Heart right ventricle (tissue), 16 donors: ENCODE measurements around the gene CD302. TPM values are rescaled to one million over a fixed set of nuclear protein-coding genes. Genes with fewer than 3 reads are reported as not detected.

Experiments used
- ATAC-seq, 8 donors: fragments of 200-7000 bp; cut with Tn5 transposase; one replicate each; pipeline ENCODE4 v1.9.1; 2020; ENCODE audit warnings: mild to moderate bottlenecking in 8 of 8, moderate library complexity in 8 of 8, moderate number of reproducible peaks in 1 of 8
- DNase-seq, 2 donors: peaks; one replicate each; pipeline ENCODE4 v3.0.0-alpha.2; 2020
- H3K27ac ChIP-seq, 10 donors: fragments of 200-600 bp; sonication (generic) in 2 of 10; one replicate each; pipeline versions ENCODE4 v1.5.0 to v1.8.0; 2020 to 2022; ENCODE audit warnings: mild to moderate bottlenecking in 3 of 10
- H3K27me3 ChIP-seq, 7 donors: fragments of 200-600 bp; one replicate each; pipeline ENCODE4 v1.8.0; 2021 to 2022; ENCODE audit warnings: mild to moderate bottlenecking in 2 of 7
- H3K36me3 ChIP-seq, 9 donors: fragments of 200-600 bp; sonication (generic) in 1 of 9; one replicate each; pipeline versions ENCODE4 v1.5.0 to v1.8.0; 2020 to 2022; ENCODE audit warnings: mild to moderate bottlenecking in 2 of 9
- H3K4me1 ChIP-seq, 9 donors: fragments of 200-600 bp; sonication (generic) in 1 of 9; one replicate each; pipeline versions ENCODE4 v1.5.0 to v1.8.0; 2020 to 2022; ENCODE audit warnings: mild to moderate bottlenecking in 4 of 9
- H3K4me3 ChIP-seq, 10 donors: fragments of 200-600 bp; sonication (generic) in 2 of 10; one replicate each; pipeline versions ENCODE4 v1.5.0 to v1.8.0; 2020 to 2022; ENCODE audit warnings: mild to moderate bottlenecking in 7 of 10, moderate library complexity in 2 of 10
- H3K9me3 ChIP-seq, 11 donors: fragments of 200-600 bp in 10 of 11; sonication (generic) in 2 of 11; one replicate each; pipeline versions ENCODE4 v1.5.0 to v1.8.0; 2013 to 2022; ENCODE audit warnings: mild to moderate bottlenecking in 2 of 11, control low read depth in 1 of 11, moderate library complexity in 1 of 11
- CTCF ChIP-seq, 9 donors: fragments of 200-600 bp; sonication (generic) in 2 of 9; IDR thresholded peaks; one replicate each; pipeline versions ENCODE4 v1.5.0 to v1.8.0; 2021 to 2022; ENCODE audit warnings: antibody characterized with exemption in 9 of 9, mild to moderate bottlenecking in 5 of 9, moderate library complexity in 1 of 9
- WGBS, 2 donors: extraction: QIAGEN DNeasy Blood & Tissue Kit; methylation state at CpG; one replicate each; pipeline ENCODE4 v1.1.7; 2013; ENCODE audit warnings: inconsistent platforms in 1 of 2; 5-methylcytosine and 5-hydroxymethylcytosine counted together
- intact Hi-C, 10 donors: fragments of 100-400 bp; cut with DNase I; formaldehyde crosslinking; loops; one replicate each; pipeline versions ENCODE4 v1.11.1 to v1.14.2; 2022
- polyA plus RNA-seq, 2 donors: library from polyadenylated mRNA; stranded (reverse); fragments of 200-250 nt; gene quantifications; one replicate each; pipeline ENCODE4 v1.2.3, GENCODE V29; 2013
- total RNA-seq, 10 donors: library from RNA; stranded (reverse); fragmentation: NEBNext Ultra II Directional in 3 of 10; extraction: Animal tissue kit (Norgen Biotek cat#: 25700) in 3 of 10; gene quantifications; one replicate each; pipeline versions ENCODE4 v1.2.1 to v1.2.4, GENCODE V29; 2021 to 2023
- donor health status: Arrhythmogenic right ventricular cardiomyopathy.
- donor health status: ischemic (EF 13 %, LVEDD 7.1; RV severe dilation, severe dysfunction).
- donor health status: healthy with polysubstance abuse.
- donor health status: DM: no; HTN: yes; CAD: no.
- donor health status: DM: no; HTN: no; CAD: no.
- donor health status: ischemic (EF 25% LVEDD 6.9; RV normal size, moderate dysfunction).
- donor health status: ischemic (EF 25% LVEDD 5.7; RV mildly dilated, moderate dysfunction).
- donor health status: healthy.
- donor health status: DM: yes; HTN: yes; CAD: no.
- donor health status: Ischemic cardiomyopathy.
- donor health status: ischemic (EF 35%, LVEDD 5.7; RV mildly dilated, moderate dysfunction).
- donor health status: nonischemic (EF 11% LVEDD 7.7; RV severe dilation, severe dysfunction).
- donor health status: DM: yes; HTN: yes; CAD: no.
- donor health status: PGD.
- donor health status: ischemic (EF 29% LVEDD 5.4; RV normal size, mild dysfunction).
- donor health status: nonischemic (EF 23%, LVEDD 6.1; RV moderate dilation, normal function).

Gene CD302
- total and polyA plus RNA-seq, 12 donors: 5.8 to 25.2 (median 12.8) TPM

- DNase-seq: no peak
- ATAC-seq: no peak
- Histone ChIP-seq H3K27me3 (no peaks in the 10 kb centered on the region), H3K4me1 (peaks cover 0 to 40% (median 17%) of the 10 kb centered on the region in 9 donors), H3K36me3 (peaks cover 0 to 100% (median 33%) of the 10 kb centered on the region in 9 donors), H3K27ac (peak overlapping the region in 1 of 10 donors; percentile 0), H3K9me3 (no peaks in the 10 kb centered on the region), H3K4me3 (no peak overlapping the region)
- intact Hi-C loops: no loop called here
- TF ChIP-seq CTCF (IDR thresholded peaks at IDR 0.05): no peak
Observed at GRCh38 chr2:159760326-159760725, 37.7 kb downstream of the CD302 start.

GRCh38 chr2:159759577-159759976, 38.4 kb downstream of the CD302 start:
- 81 to 85% methylated on average over 3 of the region's 3 CpGs for WGBS, 2 donors
- Histone ChIP-seq H3K27me3 (no peaks in the 10 kb centered on the region), H3K4me1 (peaks cover 0 to 48% (median 20%) of the 10 kb centered on the region in 9 donors), H3K36me3 (peaks cover 0 to 99% (median 30%) of the 10 kb centered on the region in 9 donors), H3K4me3 (no peak overlapping the region), H3K9me3 (no peaks in the 10 kb centered on the region), H3K27ac (peak overlapping the region in 1 of 10 donors; percentile 2)
- intact Hi-C loops: loop anchor here in 2 of 10 donors (5.0 kb wide), 2 partner anchors 37 to 42 kb away; no protein-coding TSS in a partner anchor
- no peak for TF ChIP-seq CTCF (IDR thresholded peaks at IDR 0.05)
- ATAC-seq: no peak
- no peak for DNase-seq

- DNase-seq: no peak
- TF ChIP-seq CTCF (IDR thresholded peaks at IDR 0.05): no peak
- Histone ChIP-seq H3K4me3 (no peak overlapping the region), H3K36me3 (peaks cover 0 to 99% (median 30%) of the 10 kb centered on the region in 9 donors), H3K4me1 (peaks cover 0 to 56% (median 28%) of the 10 kb centered on the region in 9 donors), H3K9me3 (no peaks in the 10 kb centered on the region), H3K27me3 (no peaks in the 10 kb centered on the region), H3K27ac (peak overlapping the region in 1 of 10 donors; percentile 2)
- intact Hi-C loops: loop anchor here in 2 of 10 donors (5.0 kb wide), 2 partner anchors 36 to 41 kb away; no protein-coding TSS in a partner anchor
- WGBS, 2 donors: 57 to 60% methylated on average over 1 of the region's 1 CpG
- no peak for ATAC-seq
Observed at GRCh38 chr2:159758686-159759085, 39.3 kb downstream of the CD302 start.

- no peak overlapping the region for H3K4me3 ChIP-seq
- TF ChIP-seq CTCF (IDR thresholded peaks at IDR 0.05): no peak
- WGBS, 2 donors: 60 to 64% methylated on average over 1 of the region's 1 CpG
- H3K9me3 ChIP-seq: no peaks in the 10 kb centered on the region
- no peak for DNase-seq
- H3K27ac ChIP-seq: peak overlapping the region in 1 of 10 donors; percentile 11
- peaks cover 0 to 99% (median 30%) of the 10 kb centered on the region in 9 donors for H3K36me3 ChIP-seq
- intact Hi-C loops: loop anchor here in 2 of 10 donors (5.0 kb wide), 2 partner anchors 36 to 41 kb away; no protein-coding TSS in a partner anchor
- ATAC-seq: no peak
- peaks cover 0 to 61% (median 32%) of the 10 kb centered on the region in 9 donors for H3K4me1 ChIP-seq
- H3K27me3 ChIP-seq: no peaks in the 10 kb centered on the region
Observed at GRCh38 chr2:159758239-159758638, 39.8 kb downstream of the CD302 start.
